Adipose tissue (tissue), 3 donors: ENCODE results near the gene DNAJA4. TPM values are rescaled to one million over a fixed set of nuclear protein-coding genes. Genes with fewer than 3 reads are reported as not detected.

Experiments used
- H3K27ac ChIP-seq: one replicate; pipeline ENCODE4 v1.5.1; 2013; ENCODE audit warnings: low read depth, low read length
- WGBS, 3 donors: extraction: QIAGEN DNeasy Blood & Tissue Kit; methylation state at CpG; one replicate each; pipeline ENCODE4 v1.1.7; 2013; 5-methylcytosine and 5-hydroxymethylcytosine counted together
- polyA plus RNA-seq, 3 donors: library from polyadenylated mRNA; stranded (reverse); fragments of 200-250 nt; gene quantifications; one replicate each; pipeline ENCODE4 v1.2.3, GENCODE V29; 2013
- donor health status: healthy with polysubstance abuse.
- donor health status: Bipolar disorder and iron deficiency.
- donor health status: healthy.

DNAJA4 gene
- polyA plus RNA-seq, 3 donors = 8.6 to 38.5 (median 9.4) TPM

GRCh38 chr15:78322724-78323521 is 58.6 kb downstream of the DNAJA4 start:
- H3K27ac ChIP-seq = no peak overlapping the region
- 63 to 75% (median 68%) methylated on average over 19 of the region's 19 CpGs for WGBS, 3 donors

- H3K27ac ChIP-seq = no peak overlapping the region
- 65 to 78% (median 78%) methylated on average over 7 of the region's 7 CpGs for WGBS, 3 donors
Measured at GRCh38 chr15:78323693-78324092, 59.3 kb downstream of the DNAJA4 start.

GRCh38 chr15:78324144-78324543 is 59.8 kb downstream of the DNAJA4 start:
- H3K27ac ChIP-seq = no peak overlapping the region
- WGBS, 3 donors = 92 to 97% (median 95%) methylated on average over 5 of the region's 5 CpGs

- WGBS, 3 donors = 57 to 79% (median 77%) methylated on average over 7 of the region's 7 CpGs
- H3K27ac ChIP-seq = no peak overlapping the region
Measured at GRCh38 chr15:78325092-78325843, 60.9 kb downstream of the DNAJA4 start.

- WGBS, 3 donors = 15 to 56% (median 30%) methylated on average over 1 of the region's 1 CpG
- H3K27ac ChIP-seq = no peak overlapping the region
Measured at GRCh38 chr15:78327466-78327865, 63.1 kb downstream of the DNAJA4 start.

GRCh38 chr15:78329625-78330024 is 65.3 kb downstream of the DNAJA4 start:
- no peak overlapping the region for H3K27ac ChIP-seq
- WGBS, 3 donors = 47 to 56% (median 48%) methylated on average over 4 of the region's 4 CpGs

Other genes with a start within 250 kb of the DNAJA4 start
- gene TBC1D2B, start 186.9 kb upstream of the DNAJA4 start, polyA plus RNA-seq = 10 to 100 TPM; 19.0 to 47.3 (median 24.4) TPM
- gene SH2D7, start 172.0 kb upstream of the DNAJA4 start, polyA plus RNA-seq = under 1 TPM in 1 of 3 donors, not detected in 2; 0.02 TPM
- 1 to 10 TPM; 2.2 to 9.4 (median 3.0) TPM for gene CIB2, start 133.1 kb upstream of the DNAJA4 start, polyA plus RNA-seq
- 10 to 100 TPM; 13.9 to 50.6 (median 34.4) TPM for gene IDH3A, start 115.2 kb upstream of the DNAJA4 start, polyA plus RNA-seq
- gene ACSBG1, start 30.0 kb upstream of the DNAJA4 start, polyA plus RNA-seq = under 1 TPM; 0.09 to 0.27 (median 0.11) TPM
- 10 to 100 TPM; 29.0 to 58.3 (median 55.7) TPM for gene SKIC8, start 35.0 kb downstream of the DNAJA4 start, polyA plus RNA-seq
- under 1 TPM in 1 of 3 donors, not detected in 2; 0.82 TPM for gene CRABP1, start 75.8 kb downstream of the DNAJA4 start, polyA plus RNA-seq
- gene IREB2, start 173.7 kb downstream of the DNAJA4 start, polyA plus RNA-seq = 10 to 100 TPM in 2 of 3 donors, 1 to 10 TPM in 1; 7.5 to 16.9 (median 15.4) TPM
- 1 to 10 TPM; 2.2 to 3.9 (median 3.4) TPM for gene HYKK, start 243.0 kb downstream of the DNAJA4 start, polyA plus RNA-seq